Stromal cell of bone marrow (primary cell): ENCODE measurements around the gene CKMT2.
"Not testable (repeated sequence)": the region's sequence is repeated elsewhere in the genome, so short reads cannot be mapped to it uniquely, and the experiment has no call there.

Experiments used
- DNase-seq: peaks from one replicate; pipeline ENCODE4 v3.0.0-alpha.2; 2012; ENCODE audit warnings: low read depth

Gene CKMT2

DNA sequence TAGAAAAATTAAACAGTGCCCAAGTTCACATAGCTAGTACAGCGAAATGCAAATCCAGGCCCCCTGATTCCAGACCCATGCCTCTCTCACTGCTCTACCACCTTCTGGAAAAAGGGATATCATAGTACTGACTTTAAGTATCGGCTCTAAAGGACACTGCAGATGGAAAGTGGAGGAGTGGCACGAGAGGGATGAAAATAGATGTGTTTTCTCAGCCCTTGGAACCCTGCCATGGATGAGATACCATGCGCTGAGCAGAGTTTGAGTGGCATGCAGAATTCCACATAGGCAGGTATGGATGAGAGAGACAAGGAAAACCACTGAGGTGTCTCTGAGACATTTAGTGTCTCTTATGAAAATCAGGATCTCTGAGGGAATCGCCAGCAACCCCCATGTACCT lies 18.8 kb downstream of the CKMT2 start:
- DNase-seq: no peak

DNA sequence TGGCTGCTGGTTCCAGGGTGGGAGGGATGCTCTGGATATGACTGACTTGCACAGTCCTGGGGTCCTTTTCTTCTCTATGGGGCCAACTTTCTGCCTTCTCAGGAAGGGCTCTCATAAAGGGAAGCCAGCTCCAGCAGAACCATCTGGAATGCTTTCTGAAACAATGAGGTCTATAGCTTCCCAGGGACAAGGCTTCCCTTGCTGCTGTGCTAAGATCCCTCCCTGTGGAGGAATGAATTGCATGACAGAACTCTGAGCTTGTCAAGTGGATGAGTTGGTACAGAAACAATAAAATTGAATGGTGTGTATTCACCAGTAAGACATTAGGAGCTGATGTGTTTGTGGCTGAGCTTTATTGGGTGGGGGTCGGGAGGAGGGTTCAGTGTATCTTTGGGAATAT lies 19.8 kb downstream of the CKMT2 start:
- no peak for DNase-seq

DNA sequence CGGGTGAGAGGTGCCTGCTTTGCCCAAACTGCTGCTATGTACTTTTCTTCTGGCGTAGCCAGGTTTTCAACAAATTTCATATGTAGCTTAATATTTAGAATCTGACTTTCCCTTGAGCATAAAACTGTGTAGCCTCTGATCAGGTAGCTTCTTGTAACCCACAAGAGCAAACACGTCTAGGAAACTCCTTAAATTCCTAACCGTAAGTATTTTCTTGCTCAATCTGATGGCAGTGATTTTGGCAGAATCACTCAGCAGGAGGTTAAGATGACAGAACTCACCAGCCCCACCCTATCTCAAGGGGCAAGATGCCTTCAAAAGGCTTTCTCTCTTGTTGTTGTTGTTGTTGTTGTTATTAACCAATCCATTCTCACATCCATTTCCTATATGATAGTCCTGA lies 20.8 kb downstream of the CKMT2 start:
- DNase-seq: no peak

DNA sequence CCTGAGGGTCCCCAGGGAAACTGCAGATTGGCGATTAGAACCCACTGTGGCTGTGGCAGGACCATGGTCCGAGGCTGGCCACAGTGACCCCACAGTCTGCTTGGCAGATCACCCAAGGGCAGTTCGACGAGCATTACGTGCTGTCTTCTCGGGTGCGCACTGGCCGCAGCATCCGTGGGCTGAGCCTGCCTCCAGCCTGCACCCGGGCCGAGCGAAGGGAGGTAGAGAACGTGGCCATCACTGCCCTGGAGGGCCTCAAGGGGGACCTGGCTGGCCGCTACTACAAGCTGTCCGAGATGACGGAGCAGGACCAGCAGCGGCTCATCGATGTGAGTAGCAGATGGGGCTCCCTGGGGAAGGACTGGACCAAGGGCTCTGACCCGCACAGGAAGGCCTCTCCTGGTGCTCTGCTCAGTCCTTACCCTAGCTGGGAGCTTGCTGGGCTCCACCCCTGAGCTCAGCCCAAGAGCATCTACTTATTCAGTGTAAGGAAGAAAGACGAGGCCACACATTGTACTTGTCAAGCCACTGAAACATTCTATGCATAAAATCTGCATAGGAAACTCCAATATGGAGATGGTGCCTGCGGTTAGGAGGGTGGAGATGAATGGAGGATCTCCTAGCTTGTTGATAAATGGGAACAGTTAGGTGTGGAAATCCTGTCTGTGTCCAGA lies 21.9 kb downstream of the CKMT2 start:
- no peak for DNase-seq

DNA sequence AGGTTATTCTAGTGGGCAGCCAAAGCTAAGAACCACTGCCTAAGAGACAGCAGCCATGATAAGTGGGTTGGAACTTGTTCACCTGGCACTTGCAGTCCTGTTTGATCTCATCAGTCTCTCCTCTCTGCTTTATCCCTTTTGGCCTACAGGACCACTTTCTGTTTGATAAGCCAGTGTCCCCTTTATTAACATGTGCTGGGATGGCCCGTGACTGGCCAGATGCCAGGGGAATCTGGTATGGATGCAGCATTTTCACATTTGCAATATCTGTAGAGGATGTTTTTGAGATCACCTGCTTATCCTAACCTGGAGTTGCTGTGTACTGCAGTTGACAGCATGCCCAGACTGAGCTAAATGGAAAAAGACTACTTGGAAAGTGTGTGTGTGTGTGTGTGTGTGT lies 23.6 kb downstream of the CKMT2 start:
- no peak for DNase-seq

DNA sequence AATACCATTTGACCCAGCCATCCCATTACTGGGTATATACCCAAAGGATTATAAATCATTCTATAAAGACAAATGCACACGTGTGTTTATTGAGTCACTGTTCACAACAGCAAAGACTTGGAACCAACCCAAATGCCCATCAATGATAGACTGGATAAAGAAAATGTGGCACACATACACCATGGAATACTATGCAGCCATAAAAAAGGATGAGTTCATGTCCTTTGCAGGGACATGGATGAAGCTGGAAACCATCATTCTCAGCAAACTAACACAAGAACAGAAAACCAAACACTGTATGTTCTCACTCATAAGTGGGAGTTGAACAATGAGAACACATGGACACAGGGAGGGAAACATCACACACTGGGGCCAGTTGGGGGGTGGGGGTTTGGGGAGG lies 29.7 kb downstream of the CKMT2 start:
- DNase-seq: not testable (repeated sequence)

DNA sequence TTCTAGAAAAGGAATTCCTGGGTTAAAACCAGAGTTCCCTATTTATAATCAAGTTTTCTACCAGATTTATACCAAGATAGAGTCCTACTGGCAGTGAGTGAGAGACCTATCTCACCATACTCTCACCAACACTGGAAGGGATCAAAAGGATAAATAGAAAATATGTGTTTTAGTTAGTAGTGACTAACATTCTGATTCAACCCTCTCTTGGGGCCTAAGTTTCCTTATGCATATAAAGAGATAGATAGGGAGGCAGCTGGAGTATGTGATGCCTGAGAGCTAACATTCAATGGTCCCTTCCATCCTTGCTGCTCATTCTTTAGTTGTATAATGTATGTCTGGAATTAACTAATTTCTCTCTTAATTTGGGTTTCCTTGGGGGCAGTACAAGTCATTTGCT lies 32.0 kb downstream of the CKMT2 start:
- DNase-seq: peak; percentile 58

DNA sequence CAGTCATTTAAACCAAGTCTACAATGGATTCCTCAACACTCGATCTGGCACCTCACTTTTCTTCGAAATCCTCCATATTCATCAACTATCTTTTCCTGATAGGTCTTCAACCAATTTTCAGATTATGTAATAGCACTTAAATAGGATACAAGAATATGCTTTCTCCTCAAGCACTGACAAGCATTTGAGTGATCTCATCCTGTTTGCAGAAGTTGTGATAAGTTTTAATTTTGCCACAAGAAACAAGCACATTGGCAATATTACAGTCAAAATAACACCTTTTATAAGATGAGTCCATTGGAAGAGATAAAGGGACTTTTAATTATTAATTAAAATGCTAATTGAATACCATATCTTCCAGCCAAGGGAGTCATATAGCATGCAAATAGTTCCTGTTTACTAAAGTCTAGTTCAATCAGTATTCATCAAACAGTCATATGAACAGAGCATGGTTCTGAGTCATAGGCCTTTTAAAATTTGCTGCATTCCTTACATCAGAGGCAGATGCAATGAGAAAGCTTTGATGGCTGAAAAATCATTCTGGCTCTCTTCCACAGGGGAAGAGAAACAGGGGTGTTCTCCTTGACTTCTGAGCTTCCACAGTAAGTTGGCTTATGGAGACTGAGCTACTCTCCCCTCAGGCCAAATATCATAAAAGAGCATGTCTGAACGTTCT lies 35.5 kb downstream of the CKMT2 start:
- DNase-seq: peak; percentile 73

DNA sequence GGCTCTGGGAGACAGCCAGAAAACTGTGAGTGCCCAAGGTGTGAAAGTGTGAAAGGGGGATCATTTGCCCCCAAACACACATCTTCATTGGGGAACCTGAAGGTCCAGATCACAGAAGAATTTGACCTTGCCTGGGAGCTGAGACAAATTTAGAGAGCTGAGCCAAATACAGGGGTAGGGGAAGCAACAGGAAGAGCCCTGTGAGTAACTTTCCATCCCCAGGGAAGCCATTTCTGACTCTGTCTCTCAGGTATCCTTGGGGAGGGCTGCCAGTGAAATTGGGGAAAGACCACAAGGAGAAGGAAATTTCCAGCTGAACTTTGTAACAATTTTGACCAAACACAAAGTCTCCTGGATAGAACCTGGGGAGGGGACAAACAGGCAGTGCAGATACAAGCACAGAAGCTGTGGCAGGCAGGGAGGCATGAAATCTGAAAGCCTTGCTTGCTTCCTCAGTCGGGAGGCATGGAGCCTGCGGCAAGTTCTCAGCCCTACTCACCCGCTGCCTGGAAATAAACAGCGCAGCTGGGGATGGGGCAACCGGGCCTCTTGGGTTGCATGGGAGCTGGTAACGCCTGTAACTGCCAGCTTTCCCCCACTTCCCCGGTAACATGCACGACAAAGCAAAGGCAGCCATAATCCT lies 36.8 kb downstream of the CKMT2 start:
- DNase-seq: no peak

DNA sequence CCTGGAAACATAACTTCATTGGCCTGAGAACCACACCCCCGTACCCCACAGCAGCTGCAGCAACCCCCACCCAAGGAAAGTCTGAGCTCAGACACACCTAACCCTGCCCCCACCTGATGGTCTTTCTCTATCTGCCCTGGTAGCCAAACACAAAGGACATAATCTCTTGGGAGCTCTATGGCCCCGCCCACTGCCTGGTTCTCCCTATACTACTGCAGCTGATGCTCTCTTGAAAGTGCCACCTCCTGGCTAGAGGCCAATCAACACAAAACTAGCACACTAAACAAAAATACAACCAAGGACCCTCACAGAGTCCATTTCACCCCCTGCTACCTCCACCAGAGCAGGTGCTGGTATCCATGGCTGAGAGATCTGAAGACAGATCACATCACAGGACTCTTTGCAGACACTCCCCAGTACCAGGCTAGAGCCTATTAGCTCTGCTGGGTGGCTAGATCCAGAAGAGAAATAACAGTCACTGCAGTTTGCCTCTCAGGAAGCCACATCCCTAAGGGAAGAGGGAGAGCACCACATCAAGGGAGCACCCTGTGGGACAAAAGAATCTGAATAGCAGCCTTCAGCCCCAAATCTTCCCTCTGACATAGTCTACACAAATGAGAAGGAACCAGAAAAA lies 37.4 kb downstream of the CKMT2 start:
- DNase-seq: not testable (repeated sequence)

DNA sequence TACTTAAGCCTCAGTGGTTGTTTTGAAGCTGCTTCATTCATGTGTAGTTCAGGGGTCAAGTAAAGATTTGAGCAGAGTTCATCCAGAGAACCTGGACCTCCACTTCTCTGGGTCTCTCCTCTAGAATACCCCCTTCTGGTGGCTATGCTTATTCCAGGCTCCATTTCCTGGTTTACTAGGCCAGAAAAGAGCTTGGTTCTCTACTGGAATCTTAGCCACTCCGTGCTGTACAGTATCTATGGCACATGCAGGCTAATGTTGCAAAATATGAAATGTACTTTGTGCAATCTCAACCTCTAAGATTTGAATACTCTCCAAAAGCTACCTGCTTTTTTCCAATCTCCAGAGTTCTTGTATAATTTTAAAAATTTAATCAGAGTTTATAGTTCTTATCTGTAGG lies 50.9 kb downstream of the CKMT2 start:
- no peak for DNase-seq

DNA sequence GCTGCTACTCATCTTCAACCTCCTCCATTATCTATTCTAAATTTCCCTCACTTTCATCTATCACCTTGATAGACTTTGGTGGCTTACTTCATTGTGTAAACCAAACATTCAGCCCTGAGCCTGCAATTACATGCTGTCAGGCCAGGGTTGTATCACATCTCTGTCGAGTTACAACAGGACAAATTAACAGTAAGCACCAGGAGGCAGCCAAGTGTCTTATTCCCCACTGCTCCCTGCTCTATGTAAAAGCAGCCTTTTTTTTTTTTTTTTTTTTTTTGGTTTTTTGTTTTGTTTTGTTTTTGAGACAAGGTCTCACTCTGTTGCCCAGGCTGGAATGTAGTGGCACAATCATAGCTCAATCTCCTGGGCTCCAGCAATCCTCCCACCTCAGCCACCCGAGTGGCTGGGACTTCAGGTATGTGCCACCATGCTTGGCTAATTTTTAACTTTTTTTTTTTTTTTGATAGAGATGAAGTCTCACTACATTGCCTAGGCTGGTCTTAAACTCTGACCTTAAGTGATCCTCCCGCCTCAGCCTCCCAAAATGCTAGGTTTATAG lies 53.0 kb downstream of the CKMT2 start:
- no peak for DNase-seq

DNA sequence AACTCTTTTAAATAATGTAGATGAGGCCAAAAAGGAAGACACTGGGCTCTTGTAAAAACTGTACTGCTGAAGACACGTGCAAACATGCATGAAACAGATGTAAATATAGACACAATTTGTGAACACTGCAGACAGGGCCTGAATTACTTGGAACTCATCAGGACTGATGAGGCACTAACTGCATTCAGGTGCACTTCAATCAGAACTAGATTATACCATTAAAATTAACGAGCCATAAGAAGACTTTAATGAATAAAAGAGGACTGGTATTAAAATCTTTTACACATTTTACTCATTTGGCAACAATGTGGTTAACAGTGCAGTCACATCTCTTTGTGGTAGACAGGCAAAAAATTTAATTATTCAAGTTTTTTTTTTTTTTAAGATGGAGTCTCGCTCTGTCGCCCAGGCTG lies 54.9 kb downstream of the CKMT2 start:
- no peak for DNase-seq

DNA sequence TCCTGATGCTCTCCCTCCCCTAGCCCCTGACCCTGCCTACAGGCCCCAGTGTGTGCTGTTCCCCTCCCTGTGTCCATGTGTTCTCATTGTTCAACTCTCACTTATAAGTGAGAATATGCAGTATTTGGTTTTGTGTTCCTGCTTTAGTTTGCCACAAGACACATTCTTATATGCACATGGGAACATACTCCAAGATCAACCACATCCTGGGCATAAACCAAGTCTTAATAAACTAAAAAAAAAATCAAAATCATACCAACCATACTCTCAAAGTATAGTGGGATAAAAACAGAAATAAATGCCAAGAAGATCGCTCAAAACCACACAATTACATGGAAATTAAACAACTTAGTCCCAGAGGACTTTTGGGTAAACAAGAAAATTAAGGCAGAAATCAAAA lies 57.0 kb downstream of the CKMT2 start:
- DNase-seq: no peak

DNA sequence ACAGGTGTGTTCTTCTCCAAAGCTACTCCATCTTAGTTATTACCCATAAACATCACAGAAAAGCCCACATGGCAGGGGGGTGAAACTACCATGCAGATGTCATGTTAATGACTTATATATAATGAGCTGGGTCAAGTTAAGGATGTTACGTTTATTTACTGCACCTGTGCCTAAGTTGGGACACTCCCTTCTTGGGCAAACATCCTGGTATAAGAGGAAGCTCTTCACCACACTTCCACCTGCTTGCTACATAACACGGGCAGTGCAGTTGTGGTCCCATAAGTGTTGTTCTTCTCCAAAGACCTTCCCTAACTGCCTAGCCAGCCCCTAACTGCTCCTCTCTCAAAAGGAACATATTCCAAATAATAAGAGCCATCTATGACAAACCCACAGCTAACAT lies 59.0 kb downstream of the CKMT2 start:
- no peak for DNase-seq

DNA sequence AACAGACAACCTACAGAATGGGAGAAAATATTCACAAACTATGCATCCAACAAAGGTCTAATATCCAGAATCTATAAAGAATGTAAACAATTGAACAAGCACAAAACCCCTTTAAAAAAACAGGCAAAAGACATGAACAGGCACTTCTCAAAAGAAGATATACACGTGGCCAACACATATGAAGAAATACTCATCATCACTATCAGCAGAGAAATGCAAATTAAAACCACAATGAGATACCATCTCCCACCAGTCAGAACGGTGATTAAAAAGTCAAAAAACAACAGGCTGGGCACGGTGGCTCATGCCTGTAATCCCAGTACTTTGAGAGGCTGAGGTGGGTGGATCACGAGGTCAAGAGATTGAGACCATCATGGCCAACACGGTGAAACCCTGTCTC lies 60.9 kb downstream of the CKMT2 start:
- not testable (repeated sequence) for DNase-seq

DNA sequence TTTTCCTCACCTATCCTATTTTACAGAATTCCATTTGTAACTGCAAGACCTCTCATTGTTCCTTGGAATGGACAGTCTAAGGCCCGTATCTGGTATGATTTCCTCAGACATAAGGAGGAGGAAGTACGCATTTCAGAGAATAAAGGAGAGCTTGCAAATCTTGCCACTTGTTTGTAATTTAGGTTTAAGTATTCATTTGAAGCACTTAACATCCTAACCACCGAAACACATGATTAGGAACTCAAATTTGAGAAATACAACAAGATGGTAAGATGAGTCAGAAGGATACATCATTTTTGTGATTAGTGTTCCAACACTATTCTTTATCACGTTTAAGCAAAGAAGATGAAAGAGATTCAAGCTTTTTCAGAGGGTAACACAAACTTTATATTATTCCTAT lies 64.4 kb downstream of the CKMT2 start:
- no peak for DNase-seq

DNA sequence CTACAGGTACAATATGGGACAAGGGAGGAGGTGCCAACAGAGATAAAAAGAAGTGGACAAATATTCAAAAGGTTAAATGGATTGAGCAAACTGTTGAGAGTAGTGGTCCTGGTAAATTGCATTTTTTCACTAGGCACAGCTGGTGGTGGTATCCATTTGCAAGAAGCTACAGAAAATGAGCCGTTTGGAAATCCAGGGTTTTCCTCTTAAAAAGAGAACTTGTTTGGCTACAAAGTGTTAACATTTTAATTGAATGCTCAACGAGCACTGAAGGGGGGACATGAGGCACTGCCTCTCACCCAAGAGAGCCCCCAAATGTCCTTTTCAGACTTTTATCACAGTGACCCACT lies 67.8 kb downstream of the CKMT2 start:
- DNase-seq: no peak

DNA sequence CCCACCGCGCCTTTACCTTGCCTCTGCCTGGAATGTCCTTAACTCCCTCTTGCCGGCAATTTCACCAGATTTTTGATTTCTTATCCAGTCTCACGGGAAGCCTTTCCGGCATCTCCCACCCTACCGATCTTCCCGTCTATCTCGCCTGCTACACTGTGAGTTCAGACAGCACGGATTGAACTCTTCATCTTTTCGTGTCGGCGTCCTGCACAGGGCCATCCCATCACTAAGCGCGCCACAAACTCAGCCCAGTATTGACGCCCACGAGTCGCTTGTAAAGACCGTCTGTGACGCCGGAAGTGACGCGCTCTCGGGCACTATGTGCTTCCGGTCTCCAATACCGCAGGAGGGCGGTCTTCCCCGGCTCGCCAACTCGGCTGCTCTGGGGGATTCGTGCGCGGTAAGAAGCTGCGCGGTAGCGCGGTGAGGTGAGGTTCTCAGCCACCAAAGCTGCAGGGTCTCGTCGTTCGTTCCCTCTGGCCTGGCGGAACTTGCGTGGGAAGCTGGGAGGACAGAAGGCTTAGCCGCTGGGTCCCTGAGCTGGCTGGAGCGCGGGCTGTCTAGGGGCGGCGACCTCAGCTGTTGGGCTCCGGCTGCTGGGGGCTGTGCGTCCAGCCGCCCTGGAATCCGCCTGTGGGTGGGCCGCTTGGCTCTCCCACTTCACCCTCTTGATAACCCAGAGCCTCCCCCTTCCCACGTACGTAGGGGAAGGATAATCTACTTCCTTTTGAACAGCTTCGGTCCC lies 68.3 kb downstream of the CKMT2 start, which contains the start of gene ZCCHC9:
Gene ZCCHC9 (plus strand): TSS at position 317 of the 745 bp plus-strand sequence. CDS start 3,171 bp downstream, outside the sequence.
- DNase-seq: peak; percentile 90

DNA sequence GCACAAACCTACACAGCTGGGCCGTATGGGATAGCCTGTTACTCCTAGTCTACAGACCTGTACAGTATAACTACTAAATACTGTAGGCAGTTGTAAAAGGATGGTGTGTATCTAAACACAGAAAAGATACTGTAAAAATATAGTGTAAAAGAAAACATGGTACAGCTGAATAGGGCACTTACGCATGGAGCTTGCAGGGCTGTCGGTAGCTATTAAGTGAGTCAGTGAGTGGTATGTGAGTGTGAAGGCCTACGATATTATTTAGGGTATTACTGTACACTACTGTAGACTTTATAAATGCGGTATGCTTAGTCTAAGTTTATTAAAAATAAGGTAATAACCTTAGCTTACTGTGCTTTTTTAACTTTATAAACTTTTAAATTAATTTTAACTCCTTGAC lies 69.5 kb downstream of the CKMT2 start:
- no peak for DNase-seq

DNA sequence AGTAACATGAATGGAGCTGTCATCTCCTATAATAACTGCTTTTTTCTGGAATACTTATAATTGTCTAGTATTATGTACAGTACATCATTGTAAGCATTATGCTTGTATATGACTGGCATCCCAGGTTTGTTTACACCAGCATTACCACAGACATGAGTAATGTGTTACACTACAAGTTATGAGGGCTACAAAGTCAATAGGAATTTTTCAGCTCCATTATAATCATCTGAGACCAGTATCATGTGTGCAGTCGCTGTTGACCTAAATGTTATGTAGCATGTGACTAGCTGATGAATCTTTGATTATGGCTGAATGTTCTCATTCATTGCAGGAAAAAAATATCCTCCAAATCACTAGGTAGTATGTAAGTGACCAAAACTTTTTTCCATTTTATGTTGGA lies 70.4 kb downstream of the CKMT2 start:
- DNase-seq: peak; percentile 23

DNA sequence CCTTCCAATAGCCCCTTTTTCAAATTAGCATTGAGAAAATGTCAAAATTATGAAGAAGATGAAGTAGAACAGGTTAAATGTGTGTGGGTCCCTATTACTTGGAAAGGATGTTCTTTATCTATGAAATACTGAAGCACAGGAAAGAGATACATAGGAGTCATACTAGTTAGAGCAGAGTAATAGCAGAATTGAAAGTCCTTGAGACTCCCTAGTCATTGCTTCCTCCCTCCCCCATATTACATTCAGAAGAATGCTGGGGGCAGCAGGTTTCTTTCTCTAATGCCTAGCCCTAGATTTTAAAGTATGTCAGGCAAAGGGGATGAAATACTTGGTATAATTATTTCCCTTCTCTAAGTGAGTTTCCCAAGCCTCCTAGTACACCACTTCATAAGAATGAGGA lies 72.7 kb downstream of the CKMT2 start:
- DNase-seq: no peak
